ENCODE results near the gene STAG1.
"Not testable (repeated sequence)": the region's sequence is repeated elsewhere in the genome, so short reads cannot be mapped to it uniquely, and the experiment has no call there.

The STAG1 gene

DNA sequence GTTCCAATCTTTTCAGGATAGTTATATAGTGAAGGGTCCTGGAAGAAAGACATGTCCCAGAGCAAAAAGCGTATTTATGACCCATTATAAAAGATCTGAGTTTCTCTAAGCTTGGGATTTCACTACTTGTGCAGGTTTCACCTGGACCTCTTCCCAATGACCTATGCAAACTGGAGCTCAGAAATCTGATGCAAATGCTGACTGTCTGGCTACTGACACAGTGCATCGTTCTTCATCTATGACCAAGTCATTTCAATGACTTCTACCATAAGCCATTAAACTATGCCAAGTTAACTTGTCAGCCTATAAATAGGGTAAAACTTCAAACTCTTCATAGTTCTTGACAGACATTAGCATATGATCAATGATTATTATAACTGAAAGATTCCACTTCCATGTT lies 11.1 kb downstream of the STAG1 start:
- peak; percentile 11 for DNase-seq

DNA sequence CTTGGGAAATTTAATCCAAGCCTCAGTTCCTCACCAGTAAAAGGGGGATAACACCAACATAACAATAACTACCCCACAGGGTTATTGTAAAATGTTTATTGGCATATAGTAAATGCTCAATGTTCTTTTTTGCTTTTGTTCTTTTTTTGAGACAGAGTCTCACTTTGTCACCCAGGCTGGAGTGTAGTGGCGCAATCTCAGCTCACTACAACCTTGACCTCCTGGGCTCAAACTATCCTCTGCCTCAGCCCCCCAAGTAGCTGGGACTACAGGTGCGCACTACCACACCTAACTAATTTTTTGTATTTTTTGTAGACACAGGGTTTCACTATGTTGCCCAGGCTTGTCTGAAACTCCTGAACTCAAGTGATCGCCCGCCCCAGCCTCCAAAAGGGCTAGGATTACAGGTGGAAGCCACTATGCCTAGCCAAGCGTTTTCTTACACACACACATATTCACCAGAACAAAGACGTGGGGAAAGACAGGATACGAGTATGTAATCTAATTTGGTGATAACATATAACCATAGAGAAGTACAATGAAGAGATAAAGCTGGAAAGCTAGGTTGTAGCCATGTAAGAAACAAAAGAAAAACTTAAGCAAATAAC lies 11.7 kb downstream of the STAG1 start:
- no peak for DNase-seq

DNA sequence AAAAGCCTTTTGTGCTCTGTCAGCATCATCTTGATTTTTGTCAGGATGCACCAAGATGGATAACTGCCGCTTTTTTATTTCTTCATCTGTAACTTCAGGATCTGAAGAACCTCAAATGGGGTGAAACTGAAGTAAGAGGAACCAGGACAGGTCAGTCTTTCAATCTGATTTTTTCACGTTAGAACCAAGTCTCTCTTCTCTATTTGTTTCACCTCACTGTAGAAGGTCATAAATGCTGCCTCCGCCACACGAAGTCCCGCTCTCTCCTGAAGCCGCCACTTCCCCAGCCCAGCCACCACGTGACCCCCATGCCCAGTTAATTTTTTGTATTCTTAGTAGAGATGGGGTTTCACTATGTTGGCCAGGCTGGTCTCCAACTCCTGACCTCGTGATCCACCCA lies 15.2 kb downstream of the STAG1 start:
- not testable (repeated sequence) for DNase-seq

DNA sequence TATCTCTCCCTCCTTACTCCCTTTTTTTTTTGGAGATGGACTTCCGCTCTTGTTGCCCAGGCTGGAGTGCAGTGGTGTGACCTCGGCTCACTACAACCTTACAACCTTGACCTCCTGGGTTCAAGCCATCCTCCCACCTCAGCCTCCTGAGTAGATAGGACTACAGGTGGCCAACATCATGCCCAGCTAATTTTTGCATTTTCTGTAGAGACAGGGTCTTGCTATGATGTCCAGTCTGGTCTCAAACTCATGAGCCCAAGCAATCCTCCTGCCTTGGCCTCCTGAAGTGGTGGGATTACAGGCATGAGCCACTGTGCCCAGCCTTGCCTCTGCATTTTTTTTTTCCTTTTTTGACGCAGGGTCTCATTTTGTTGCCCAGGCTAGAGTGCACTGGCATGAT lies 17.1 kb downstream of the STAG1 start:
- no peak for DNase-seq

DNA sequence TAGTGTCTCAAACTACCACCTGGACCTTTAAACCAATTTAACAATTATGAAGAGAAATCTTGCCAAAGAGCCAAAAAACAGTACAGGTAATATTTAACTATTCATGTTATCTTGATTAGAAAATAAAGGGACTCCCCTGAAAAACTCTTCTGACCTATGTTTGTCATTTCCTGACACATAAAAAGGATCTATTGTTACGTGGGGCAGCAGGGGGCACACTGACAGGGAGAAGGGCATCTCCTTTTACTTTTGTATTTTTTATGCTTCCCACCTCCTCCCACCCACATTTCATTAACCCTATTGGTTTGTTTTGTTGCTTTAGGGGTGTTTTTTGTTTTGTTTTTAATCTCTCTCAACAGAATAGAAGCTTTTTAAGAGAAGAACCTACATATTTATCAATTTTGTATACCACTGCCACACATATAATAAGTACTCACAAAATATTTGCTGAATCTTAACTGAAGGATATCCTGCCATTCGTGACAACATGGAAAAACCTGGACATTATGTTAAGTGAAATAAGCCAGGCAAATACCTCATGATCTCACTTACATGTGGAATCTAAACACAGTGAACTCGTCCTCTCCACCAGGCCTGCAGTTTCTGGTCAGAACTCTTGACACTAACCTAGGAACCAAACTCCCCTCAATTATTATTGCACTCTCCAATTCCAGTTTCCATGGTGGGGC lies 17.7 kb downstream of the STAG1 start:
- DNase-seq: no peak

DNA sequence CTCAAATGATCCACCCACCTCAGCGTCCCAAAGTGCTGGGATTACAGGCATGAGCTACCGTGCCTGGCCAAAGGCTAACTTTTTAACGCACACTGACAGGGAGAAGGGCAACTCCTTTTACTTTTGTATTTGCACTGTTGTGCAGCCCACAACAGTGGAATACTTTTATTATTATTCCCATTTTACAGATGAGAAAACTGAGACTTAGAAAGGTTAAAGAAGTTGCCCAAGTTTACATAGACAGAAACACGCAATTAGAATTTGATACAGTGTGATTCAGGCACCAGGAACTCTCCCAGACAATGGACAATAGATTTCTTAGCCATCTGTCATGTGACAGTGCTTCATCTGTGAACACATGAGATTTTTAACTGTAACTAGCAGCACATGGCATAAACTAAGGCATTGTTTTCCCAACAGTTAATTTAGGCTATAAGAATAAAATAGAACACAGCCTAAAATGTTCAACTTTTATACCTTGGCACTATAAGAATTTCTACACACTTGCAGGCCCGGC lies 18.8 kb downstream of the STAG1 start:
- DNase-seq: peak; percentile 40

DNA sequence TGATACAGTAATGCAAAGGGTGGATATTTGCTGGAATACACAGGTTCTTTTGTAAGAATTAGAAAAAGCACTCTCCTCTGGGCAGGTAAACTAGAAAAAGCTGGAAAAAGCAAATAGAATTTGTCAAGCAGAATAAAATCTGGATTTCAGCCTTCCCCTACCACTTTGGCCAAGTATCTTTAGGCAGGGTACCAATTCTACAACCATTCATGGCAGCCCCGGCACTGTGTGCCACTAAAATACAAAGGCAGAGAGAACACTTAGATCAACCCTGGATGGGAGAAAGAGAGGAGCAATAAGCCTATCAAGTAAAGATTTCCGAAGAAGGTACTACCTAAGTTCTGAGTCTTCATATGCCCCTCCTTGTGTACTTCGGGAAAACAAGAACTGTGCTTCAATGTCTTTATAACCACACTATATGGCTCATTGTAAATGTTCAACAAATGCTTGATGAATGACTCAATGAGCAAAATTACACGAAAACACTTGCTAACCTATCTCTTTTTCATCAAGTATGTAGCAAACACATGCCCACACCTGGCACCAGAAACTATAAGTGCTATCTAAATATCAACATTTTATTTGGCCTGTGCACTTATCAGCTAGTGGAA lies 20.8 kb downstream of the STAG1 start:
- DNase-seq: no peak

DNA sequence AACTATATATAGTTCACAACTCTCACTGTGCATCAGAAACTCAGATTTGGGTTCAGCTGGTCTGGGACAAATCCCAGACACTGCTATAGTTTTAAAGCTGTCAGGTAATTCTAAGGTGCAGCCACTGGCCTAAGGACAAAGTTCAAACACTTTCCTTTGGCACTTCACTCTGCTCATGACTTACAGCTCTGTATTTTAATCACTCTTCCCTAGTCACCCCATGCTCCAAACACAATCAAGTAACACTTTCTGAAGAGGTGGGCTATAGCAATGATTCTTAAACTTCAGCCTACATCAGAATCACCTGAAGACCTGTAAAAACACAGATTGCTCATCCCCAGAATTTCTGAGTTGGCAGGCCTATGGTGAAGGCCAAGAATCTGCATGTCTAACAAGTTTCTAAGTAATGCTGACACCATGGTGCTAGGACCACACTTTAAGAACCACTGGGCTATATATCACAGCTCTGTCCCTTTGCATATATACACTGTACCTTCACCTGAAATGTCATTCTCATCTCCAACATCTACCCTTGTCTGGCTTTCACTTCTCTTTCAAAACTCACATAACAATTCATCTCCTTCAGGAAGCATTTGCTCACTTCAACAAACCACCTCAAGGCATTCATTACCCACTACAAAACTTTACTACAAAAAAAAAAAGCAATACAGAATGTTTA lies 21.4 kb downstream of the STAG1 start:
- DNase-seq: no peak

DNA sequence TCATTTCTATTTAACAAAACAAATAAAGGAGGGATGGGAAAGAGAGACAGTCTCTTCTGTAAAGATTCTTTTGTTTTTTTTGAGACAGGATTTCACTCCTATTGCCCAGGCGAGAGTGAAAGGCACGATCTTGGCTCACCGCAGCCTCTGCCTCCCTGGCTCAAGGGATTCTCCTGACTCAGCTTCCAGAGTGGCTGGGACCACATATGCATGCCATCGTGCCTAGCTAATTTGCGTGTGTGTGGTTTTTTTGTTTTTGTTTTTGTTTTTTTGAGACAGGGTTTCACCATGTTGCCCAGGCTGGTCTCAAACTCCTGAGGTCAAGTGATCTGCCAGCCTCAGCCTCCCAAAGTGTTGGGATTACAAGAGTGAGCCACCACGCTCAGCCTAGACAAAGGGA lies 23.3 kb downstream of the STAG1 start:
- peak; percentile 75 for DNase-seq

DNA sequence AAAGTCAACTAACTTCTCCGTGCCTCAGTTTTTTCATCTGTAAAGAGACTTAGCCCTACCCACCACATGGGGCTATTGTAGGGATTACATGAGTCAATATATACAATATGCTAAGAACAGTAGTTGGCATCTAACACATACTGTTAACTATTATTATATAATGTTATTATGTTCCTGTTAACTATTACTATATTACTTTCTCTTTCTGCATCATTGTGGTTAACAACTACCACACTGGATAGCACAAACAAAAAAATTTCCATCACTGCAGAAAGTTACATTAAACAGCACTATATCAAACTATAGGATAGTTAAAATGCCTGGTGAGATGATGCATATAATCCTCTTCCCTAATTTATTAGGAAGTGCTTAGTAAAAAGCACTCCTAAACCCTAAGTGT lies 23.7 kb downstream of the STAG1 start:
- DNase-seq: no peak

DNA sequence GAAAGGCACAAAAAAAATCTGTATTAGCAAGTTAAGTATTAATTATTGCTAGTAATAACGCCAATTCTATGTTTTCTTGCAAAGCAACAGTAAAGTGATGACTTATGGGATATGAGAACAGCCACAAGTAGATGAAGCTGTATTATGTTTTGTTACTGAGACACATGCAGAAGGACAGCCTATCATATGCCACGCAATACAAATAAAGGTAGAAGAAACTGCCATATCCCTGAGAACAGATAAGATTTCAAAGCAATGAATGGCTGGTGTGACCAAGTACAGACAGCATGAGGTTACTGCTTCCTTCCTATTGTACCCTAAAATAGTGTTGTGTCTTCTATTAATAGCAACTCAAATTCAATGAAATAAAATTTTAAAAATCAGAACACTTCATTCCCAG lies 26.7 kb downstream of the STAG1 start:
- DNase-seq: no peak

DNA sequence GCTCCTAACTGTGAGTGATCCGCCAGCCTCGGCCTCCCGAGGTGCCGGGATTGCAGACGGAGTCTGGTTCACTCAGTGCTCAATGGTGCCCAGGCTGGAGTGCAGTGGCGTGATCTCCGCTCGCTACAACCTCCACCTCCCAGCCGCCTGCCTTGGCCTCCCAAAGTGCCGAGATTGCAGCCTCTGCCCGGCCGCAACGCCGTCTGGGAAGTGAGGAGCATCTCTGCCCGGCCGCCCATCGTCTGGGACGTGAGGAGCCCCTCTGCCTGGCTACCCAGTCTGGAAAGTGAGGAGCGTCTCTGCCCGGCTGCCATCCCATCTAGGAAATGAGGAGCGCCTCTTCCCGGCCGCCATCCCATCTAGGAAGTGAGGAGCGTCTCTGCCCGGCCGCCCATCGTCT lies 29.3 kb downstream of the STAG1 start:
- DNase-seq: not testable (repeated sequence)

DNA sequence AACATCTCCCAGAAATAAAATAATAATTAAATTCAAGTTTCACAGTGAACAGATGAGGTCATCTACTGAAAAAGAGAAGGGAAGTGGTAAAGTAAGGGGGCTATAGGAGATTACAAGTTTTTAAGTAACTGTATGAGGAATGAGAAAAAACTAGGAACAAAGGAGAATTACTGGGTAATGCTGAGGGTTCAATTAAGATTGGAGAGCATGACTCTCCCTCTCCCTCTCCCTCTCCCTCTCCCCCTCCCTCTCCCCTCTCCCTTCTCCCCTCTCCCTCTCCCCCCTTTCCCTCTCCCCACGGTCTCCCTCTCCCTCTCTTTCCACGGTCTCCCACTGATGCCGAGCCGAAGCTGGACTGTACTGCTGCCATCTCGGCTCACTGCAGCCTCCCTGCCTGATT lies 29.8 kb downstream of the STAG1 start:
- DNase-seq: not testable (repeated sequence)

DNA sequence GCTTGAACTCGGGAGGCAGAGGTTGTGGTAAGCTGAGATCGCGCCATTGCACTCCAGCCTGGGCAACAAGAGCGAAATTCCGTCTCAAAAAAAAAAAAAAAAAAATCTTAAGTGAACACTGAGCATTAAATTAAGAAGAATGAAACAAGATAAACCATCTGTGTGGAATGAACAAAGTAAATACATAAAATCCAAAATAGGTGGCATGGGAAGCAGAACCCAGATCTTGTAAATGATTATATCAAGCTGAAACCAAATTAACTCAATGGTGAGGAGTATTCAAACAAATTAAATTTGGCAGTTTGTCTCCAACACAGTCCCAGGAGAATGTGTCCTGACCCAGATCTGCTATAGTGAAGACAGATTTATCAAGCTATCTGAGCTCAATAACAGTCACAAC lies 32.1 kb downstream of the STAG1 start:
- DNase-seq: no peak

DNA sequence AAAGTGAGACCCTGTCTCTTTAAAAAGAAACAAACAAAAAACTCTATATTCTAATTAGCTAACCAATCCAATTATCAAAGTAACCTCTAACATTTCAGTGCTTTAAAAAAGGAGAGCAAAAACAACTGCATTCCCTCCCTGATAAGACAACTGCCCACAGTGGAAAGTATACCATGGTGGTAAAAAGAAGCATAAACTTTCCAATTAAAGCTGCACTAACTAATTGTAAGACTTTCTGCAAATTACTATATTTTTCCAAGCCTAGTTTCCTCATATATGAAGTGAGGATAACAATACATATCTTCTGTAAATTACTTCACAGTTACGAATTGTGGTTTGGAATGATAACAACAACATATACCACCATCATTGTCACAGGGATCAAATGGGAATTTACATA lies 35.5 kb downstream of the STAG1 start:
- DNase-seq: no peak

DNA sequence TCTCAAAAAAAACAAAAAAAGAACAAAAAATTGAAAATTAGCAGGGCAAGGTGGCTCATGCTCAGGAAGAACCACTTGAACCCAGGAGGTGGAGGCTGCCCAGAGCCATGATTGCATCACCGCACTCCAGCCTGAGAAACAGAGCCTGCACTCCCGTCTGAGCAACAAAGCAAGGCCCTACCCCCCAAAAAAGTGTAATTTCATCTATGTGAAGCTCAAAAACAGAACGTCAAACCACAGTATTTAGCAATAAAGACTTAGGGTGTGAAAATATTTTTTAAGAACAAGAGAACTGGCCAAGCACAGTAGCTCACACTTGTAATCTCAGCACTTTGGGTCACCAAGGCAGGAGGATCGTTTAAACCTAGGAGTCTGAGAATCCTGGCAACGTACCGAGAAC lies 38.2 kb downstream of the STAG1 start:
- no peak for DNase-seq

DNA sequence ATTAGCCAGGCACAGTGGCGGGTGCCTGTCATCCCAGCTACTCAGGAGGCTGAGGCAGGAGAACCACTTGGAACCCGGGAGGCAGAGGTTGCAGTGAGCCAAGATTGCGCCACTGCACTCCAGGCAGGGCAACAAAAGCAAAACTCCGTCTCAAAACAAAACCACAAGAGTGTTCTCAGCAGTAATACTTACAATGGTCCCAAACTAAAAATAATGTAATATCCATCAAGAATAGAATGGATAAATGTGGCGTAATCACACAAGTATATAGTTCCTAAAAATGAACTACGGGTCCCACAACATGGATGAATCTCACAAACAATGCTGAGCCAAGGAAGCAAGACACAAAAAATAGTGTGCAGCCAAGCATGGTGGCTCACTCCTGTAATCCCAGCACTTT lies 39.2 kb downstream of the STAG1 start:
- DNase-seq: no peak

DNA sequence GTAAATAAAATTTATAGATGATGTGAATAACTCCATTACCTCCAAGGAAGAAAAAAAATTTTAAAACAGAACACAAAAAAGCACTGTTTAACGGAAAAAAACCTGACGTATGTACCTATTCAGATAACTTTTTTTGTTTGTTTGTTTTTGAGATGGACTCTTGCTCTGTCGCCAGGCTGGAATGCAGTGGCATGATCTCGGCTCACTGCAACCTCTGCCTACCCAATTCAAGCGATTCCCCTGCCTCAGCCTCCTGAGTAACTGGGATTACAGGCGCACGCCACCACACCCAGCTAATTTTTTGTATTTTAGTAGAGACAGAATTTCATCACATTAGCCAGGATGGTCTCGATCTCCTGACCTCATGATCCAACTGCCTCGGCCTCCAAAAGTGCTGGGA lies 40.3 kb downstream of the STAG1 start:
- DNase-seq: not testable (repeated sequence)

DNA sequence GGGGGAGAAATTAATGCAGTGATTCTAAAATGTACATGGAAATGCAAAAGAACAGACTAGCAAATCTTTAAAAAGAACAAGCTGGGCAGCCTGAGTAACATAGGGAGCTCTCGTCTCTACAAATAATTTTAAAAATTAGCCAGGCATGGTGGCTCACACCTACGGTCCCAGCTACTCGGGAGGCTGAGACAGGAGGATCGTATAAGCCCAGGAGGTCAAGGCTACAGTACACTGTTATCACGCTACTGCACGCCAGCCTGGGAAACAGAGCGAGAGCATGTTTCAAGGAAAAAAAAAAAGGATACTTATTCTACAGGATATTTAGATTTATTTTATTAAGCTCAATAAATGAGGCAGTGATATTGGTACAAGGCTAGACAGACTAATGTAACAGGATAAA lies 40.9 kb downstream of the STAG1 start:
- no peak for DNase-seq

DNA sequence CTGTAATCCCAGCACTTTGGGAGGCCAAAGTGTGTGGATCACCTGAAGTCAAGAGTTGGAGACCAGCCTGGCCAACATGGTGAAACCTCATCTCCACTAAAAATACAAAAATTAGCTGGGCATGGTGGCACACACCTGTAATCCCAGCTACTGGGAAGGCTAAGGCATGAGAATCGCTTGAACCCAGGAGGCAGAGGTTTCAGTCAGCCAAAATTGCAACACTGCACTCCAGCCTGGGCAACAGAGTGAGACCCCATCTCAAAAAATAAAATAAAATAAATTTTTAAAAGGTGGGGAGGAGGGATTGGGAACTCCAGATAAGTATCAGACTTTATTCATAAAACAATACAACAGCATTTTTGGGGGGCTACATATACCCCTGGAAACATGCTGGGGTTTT lies 42.4 kb downstream of the STAG1 start:
- DNase-seq: not testable (repeated sequence)

DNA sequence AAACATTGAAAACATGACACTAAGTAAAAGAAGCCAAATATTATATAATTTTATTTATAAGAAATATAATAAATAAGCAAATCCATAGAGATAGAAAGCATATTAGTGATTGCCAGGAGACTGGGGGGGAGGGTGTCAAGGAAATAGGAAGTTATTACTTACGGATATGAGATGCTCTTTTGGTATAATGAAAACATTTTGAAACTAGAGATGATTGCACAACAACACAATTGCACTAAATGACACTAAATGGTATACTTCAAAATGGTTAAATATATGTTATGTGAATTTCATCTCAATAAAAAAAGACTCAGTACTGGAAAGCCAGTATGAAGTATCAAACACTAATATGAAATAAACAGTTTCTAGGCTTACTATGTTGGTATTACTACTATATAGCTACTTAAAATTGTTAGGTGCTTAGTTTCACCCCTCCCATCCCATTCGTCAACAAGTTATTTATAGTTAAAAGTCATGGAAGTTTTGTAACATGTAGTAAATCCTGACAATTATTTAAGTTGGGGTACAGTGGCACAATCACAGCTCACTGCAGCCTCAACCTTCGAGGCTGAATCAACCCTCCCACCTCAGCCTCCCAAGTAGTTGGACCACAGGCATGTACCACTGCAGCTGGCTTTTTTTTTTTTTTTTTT lies 43.7 kb downstream of the STAG1 start:
- DNase-seq: no peak

DNA sequence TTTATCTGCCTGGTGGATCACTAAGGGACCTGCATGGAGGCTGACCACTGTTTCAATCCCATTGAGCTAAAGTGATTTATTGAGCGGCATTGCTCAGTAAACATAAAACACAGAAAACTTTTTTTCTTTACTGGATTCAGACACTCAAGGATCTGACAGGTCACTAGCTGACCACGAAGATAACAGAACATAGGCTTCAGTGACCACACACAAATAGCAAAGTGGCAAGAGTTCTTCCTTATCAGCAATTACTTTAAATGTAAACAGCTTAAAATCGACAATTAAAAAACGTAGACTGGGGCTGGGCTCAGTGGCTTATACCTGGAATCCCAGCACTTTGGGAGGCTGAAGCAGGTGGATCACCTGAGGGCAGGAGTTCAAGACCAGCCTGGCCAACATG lies 48.7 kb downstream of the STAG1 start:
- DNase-seq: no peak

DNA sequence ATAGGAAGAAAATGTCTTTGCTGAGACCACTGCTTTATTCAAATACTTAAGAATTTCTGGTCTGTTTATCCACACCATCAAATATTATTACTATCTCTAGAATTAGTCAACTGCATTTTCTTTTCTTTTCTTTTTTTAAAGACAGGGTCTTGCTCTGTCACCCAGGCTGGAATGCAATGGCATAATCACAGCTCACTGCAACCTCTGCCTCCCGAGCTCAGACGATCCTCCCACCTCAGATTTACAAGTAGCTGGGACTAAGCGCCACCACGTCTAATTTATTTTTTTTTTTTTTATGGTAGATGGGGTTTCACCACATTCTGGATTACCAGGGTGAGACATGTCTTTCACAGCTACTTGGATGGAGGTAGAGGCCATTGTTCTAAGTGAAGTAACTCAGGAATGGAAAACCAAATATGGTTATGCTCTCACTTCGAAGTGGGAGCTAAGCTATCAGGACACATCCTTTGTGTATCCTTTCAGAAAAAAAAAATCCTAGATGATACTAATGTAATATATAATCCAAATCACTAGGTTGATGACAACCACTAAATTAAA lies 52.8 kb downstream of the STAG1 start:
- no peak for DNase-seq
